Thyroid gland (tissue), 4 donors: ENCODE measurements around the gene HLA-DQA1. TPM values are rescaled to one million over a fixed set of nuclear protein-coding genes. Genes with fewer than 3 reads are reported as not detected.
"Not testable (repeated sequence)": the region's sequence is repeated elsewhere in the genome, so short reads cannot be mapped to it uniquely, and the experiment has no call there.

Source experiments
- DNase-seq, 2 donors: peaks; one replicate each; pipeline ENCODE4 v3.0.0-alpha.2; 2019
- H3K27ac ChIP-seq, 3 donors: fragments of 200-600 bp; sonication (generic); 1 replicate in 2 of 3; 2 replicates in 1 of 3; pipeline ENCODE4 v1.5.1; 2016 to 2019; ENCODE audit warnings: mild to moderate bottlenecking in 1 of 3, moderate library complexity in 1 of 3
- H3K27me3 ChIP-seq: fragments of 200-600 bp; sonication (generic); one replicate; pipeline ENCODE4 v1.5.1; 2019
- H3K36me3 ChIP-seq, 2 donors: fragments of 200-600 bp; sonication (generic); one replicate each; pipeline ENCODE4 v1.5.1; 2016 to 2019
- H3K4me1 ChIP-seq, 2 donors: fragments of 200-600 bp; sonication (generic); one replicate each; pipeline ENCODE4 v1.5.1; 2017 to 2019
- H3K4me3 ChIP-seq, 3 donors: fragments of 200-600 bp; sonication (generic); replicated peaks in 1 of 3; 1 replicate in 2 of 3; 2 replicates in 1 of 3; pipeline ENCODE4 v1.5.1; 2016; ENCODE audit warnings: mild to moderate bottlenecking in 1 of 3
- H3K9me3 ChIP-seq: fragments of 200-600 bp; sonication (generic); one replicate; pipeline ENCODE4 v1.5.1; 2017
- POLR2A ChIP-seq, 2 donors: fragments of 450-650 bp; IDR thresholded peaks; one replicate each; pipeline ENCODE4 v1.6.1; 2017; ENCODE audit warnings: antibody characterized with exemption in 2 of 2, mild to moderate bottlenecking in 2 of 2, moderate library complexity in 1 of 2
- WGBS, 2 donors: methylation state at CpG; one replicate each; pipeline ENCODE4 v1.1.5; 2017; 5-methylcytosine and 5-hydroxymethylcytosine counted together
- intact Hi-C: fragments of 100-400 bp; cut with DNase I; formaldehyde crosslinking; loops from one replicate; pipeline ENCODE4 v1.15.1; 2023
- total RNA-seq, 4 donors: library from RNA; depleted of rRNA; stranded (reverse); fragments of >200 nt; gene quantifications; one replicate each; pipeline ENCODE4 v1.2.3, GENCODE V29; 2016
- TF ChIP-seq, protein P1 (sequence below), 6 experiments: fragments of 200-600 bp in 3 of 6; fragments of 450-650 bp in 3 of 6; sonication (generic) in 3 of 6; IDR thresholded peaks; one replicate each; pipeline ENCODE4 v1.5.1; 2016 to 2019; ENCODE audit warnings: antibody characterized with exemption in 6 of 6, mild to moderate bottlenecking in 2 of 6, inconsistent platforms in 1 of 6, moderate library complexity in 1 of 6

Gene HLA-DQA1
- total RNA-seq, 4 donors from 2014 or later = 1.7 to 19.6 (median 10.2) TPM

- Histone ChIP-seq H3K4me1 (no peaks in the 10 kb centered on the region), H3K36me3 (no peaks in the 10 kb centered on the region), H3K27me3 (no peaks in the 10 kb centered on the region), H3K27ac (no peak overlapping the region), H3K4me3 (no peak overlapping the region), H3K9me3 (no peaks in the 10 kb centered on the region)
- TF ChIP-seq POLR2A (IDR thresholded peaks at IDR 0.05) = no peak
- TF ChIP-seq, protein P1, sequence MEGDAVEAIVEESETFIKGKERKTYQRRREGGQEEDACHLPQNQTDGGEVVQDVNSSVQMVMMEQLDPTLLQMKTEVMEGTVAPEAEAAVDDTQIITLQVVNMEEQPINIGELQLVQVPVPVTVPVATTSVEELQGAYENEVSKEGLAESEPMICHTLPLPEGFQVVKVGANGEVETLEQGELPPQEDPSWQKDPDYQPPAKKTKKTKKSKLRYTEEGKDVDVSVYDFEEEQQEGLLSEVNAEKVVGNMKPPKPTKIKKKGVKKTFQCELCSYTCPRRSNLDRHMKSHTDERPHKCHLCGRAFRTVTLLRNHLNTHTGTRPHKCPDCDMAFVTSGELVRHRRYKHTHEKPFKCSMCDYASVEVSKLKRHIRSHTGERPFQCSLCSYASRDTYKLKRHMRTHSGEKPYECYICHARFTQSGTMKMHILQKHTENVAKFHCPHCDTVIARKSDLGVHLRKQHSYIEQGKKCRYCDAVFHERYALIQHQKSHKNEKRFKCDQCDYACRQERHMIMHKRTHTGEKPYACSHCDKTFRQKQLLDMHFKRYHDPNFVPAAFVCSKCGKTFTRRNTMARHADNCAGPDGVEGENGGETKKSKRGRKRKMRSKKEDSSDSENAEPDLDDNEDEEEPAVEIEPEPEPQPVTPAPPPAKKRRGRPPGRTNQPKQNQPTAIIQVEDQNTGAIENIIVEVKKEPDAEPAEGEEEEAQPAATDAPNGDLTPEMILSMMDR (IDR thresholded peaks at IDR 0.05) = no peak
- DNase-seq = no peak
- WGBS, 2 donors = 25 to 28% methylated on average over 3 of the region's 3 CpGs
- intact Hi-C loops = no loop called here
Observed at GRCh38 chr6:32665661-32666060, 28.5 kb downstream of the HLA-DQA1 start.

DNA sequence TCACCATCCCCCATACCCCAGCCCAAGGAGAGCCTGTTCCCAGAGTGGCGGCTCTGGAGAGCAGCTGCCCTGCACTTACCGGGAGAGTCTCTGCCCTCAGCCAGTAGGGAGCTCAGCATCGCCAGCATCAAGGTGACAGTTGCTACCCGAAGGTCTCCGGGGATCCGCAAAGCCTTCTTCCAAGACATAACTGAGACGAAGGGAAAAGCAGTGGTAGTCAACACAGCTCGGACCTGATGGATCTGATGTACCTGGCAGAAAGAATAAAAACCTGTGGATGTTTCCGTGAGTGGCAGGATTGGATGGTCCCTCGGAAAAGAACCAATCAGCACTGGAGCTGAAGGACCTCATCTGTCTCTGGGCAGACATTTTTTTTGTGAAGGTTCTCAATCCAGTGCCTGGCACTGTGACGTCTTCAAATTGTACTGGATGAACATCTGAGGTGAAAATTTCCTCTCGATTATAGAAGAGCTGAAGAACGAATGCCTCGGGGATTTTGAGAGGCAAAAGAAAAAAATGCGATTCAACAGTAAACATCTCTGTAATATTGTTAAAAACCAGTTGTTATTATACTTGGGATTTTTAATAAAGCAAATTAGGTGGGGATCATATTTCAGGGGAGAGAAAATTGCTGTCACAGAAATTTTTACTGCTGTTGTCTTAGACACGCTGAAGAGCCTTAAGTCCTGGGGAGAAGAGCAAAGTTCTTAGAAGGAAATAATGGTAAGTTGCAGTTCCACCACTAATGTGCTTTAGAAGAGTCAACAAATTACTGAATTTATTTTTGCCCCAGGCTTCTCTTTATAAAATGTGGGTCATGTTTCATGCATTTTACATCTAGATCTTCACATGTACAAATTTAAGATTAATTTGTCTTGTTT lies 29.5 kb downstream of the HLA-DQA1 start, which contains the start of gene HLA-DQB1:
Gene HLA-DQB1 (minus strand): TSS at position 238 of the 881 bp plus-strand sequence. CDS start 50 bp downstream, at position 188.
- no peaks in the 10 kb centered on the region for H3K4me1 ChIP-seq
- no peak within 1 kb of the TSS for H3K4me3 ChIP-seq
- no peaks in the 10 kb centered on the region for H3K9me3 ChIP-seq
- H3K27ac ChIP-seq = no peak within 1 kb of the TSS
- peak; percentile 8 to 63 for DNase-seq
- 9 to 13% methylated on average over 16 of the region's 16 CpGs for WGBS, 2 donors
- H3K27me3 ChIP-seq = no peaks in the 10 kb centered on the region
- TF ChIP-seq, protein P1 (IDR thresholded peaks at IDR 0.05) = no peak
- no peak for TF ChIP-seq POLR2A (IDR thresholded peaks at IDR 0.05)
- no peaks in the 10 kb centered on the region for H3K36me3 ChIP-seq
- intact Hi-C loops = no loop called here

DNA sequence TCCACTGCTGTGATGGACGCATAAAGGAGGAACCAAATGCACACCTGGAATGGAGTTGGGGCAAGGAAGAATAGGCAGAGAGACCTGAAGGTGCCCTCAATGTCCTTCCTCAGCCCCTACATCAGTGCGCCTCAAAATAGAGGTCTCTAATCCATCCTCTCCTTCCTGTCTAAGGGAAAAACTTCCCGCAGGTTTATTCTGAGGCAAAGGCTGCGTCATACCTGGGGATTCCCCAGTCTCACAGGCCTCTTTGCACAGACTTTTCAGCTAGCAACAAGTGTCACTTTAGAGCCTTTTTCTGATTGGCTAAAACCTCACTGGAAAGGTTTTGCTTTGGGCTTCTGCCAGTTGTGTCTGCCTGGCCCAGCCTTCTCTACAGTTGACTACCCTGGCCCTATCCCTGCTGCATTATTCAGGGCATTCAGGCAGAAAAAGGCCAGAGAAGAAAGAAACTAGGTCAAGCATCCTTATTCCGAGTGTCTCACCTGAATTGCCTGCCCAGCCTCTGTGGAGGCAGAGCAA lies 31.1 kb downstream of the HLA-DQA1 start:
- Histone ChIP-seq H3K4me3 (no peak overlapping the region), H3K36me3 (no peaks in the 10 kb centered on the region), H3K27me3 (no peaks in the 10 kb centered on the region), H3K9me3 (no peaks in the 10 kb centered on the region), H3K4me1 (no peaks in the 10 kb centered on the region), H3K27ac (no peak overlapping the region)
- TF ChIP-seq, protein P1 (IDR thresholded peaks at IDR 0.05) = no peak
- TF ChIP-seq POLR2A (IDR thresholded peaks at IDR 0.05) = no peak
- WGBS, 2 donors = 6 to 15% methylated on average over 5 of the region's 5 CpGs
- intact Hi-C loops = no loop called here
- peak; percentile 85 to 88 for DNase-seq

DNA sequence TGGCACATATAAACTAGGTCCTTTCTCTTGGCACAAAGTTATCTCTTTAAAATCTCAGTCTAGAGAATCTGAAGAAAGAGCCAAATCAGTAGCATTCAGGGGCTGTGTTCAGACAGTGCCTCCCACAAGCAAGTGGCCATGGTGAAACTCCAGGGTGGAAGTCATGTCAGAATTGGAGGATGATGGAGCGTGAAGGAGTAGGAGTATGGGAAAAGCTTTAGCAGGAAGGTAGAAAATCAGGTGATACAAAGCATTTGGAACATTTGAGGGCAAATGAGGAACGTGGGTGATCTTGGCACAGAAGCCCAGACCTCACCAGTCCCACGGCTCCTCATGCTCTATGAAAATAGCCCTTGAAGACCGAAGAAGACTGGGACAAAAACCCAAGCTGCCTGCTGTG lies 32.0 kb downstream of the HLA-DQA1 start:
- Histone ChIP-seq H3K27me3 (no peaks in the 10 kb centered on the region), H3K36me3 (no peaks in the 10 kb centered on the region), H3K9me3 (no peaks in the 10 kb centered on the region), H3K4me3 (no peak overlapping the region), H3K4me1 (no peaks in the 10 kb centered on the region), H3K27ac (no peak overlapping the region)
- DNase-seq = no peak
- 63 to 69% methylated on average over 4 of the region's 4 CpGs for WGBS, 2 donors
- intact Hi-C loops = no loop called here
- TF ChIP-seq, protein P1 (IDR thresholded peaks at IDR 0.05) = no peak
- no peak for TF ChIP-seq POLR2A (IDR thresholded peaks at IDR 0.05)

DNA sequence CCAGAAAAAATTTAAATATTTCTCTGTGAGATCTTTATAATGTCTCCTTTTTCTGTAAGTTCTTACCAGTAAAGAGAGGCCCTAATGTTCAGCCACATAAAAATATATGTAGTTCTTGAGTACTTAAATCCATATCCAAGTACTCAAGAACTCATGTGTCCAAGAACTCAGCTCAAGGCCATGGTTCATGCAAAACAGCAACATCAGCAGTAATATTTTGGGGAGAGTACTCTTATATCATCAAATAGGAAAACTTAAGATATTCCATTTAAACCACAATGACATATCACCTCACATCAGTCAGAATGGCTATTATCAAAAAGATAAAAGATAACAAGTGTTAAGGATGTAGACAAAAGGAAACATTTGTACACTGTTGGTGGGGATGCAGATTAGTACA lies 32.7 kb downstream of the HLA-DQA1 start:
- no peak overlapping the region for H3K27ac ChIP-seq
- no peaks in the 10 kb centered on the region for H3K9me3 ChIP-seq
- TF ChIP-seq, protein P1 (IDR thresholded peaks at IDR 0.05) = no peak
- no peak for TF ChIP-seq POLR2A (IDR thresholded peaks at IDR 0.05)
- intact Hi-C loops = no loop called here
- no peak overlapping the region for H3K4me3 ChIP-seq
- DNase-seq = no peak
- H3K4me1 ChIP-seq = no peaks in the 10 kb centered on the region
- H3K27me3 ChIP-seq = no peaks in the 10 kb centered on the region
- no peaks in the 10 kb centered on the region for H3K36me3 ChIP-seq

DNA sequence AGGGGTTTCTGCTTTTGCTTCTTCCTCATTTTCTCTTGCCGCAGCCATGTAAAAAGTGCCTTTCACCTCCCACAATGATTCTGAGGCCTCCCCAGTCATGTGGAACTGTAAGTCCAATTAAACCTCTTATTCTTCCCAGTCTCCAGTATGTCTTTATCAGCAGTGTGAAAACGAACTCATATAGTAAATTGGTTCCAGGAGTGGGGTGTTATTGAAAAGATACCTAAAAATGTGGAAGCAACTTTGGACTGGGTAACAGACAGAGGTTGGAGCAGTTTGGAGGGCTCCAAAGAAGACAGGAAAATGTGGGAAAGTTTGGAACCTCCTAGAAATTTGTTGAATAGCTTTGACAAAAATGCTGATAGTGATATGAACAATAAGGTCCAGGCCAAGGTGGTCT lies 34.7 kb downstream of the HLA-DQA1 start:
- H3K9me3 ChIP-seq, DNase-seq, H3K4me3 ChIP-seq, H3K4me1 ChIP-seq, H3K27me3 ChIP-seq, intact Hi-C loops, H3K27ac ChIP-seq, H3K36me3 ChIP-seq: not testable (repeated sequence)
- 47 to 79% methylated on average over 2 of the region's 2 CpGs for WGBS, 2 donors

GRCh38 chr6:32674123-32674522 lies 36.9 kb downstream of the HLA-DQA1 start:
- H3K9me3 ChIP-seq, DNase-seq, H3K4me1 ChIP-seq, intact Hi-C loops, H3K27ac ChIP-seq, H3K36me3 ChIP-seq, H3K4me3 ChIP-seq, H3K27me3 ChIP-seq: not testable (repeated sequence)
- WGBS, 2 donors = 79 to 90% methylated on average over 7 of the region's 7 CpGs
